Spleen (tissue), 7 donors: Measurements from ENCODE around the gene JARID2.

ENCODE experiments used
- POLR2A ChIP-seq, 3 donors: fragments of 450-650 bp; IDR thresholded peaks; one replicate each; pipeline ENCODE4 v1.5.1; 2017; ENCODE audit warnings: antibody characterized with exemption in 3 of 3, mild to moderate bottlenecking in 1 of 3
- POLR2AphosphoS5 ChIP-seq, 3 donors: sonication (generic); formaldehyde crosslinking; IDR thresholded peaks; one replicate each; pipeline ENCODE4 v1.5.1; 2017; ENCODE audit warnings: antibody characterized with exemption in 3 of 3
- TF ChIP-seq, protein P1 (sequence below), 11 experiments: fragments of 200-600 bp in 7 of 11; fragments of 450-650 bp in 4 of 11; sonication (generic) in 4 of 11; IDR thresholded peaks in 8 of 11; conservative IDR thresholded peaks in 3 of 11; 1 replicate in 7 of 11; 2 replicates in 4 of 11; pipeline versions ENCODE4 v1.4.0 to v1.8.0; 2016 to 2021; ENCODE audit warnings: antibody characterized with exemption in 11 of 11, inconsistent platforms in 4 of 11, mild to moderate bottlenecking in 1 of 11
- donor health status: DM: no; HTN: no; CAD: no; lungs with moderate emphysema.
- donor health status: DM: no; HTN: no; CAD: no.
- donor health status: DM: no; HTN: no; CAD: no.

DNA sequence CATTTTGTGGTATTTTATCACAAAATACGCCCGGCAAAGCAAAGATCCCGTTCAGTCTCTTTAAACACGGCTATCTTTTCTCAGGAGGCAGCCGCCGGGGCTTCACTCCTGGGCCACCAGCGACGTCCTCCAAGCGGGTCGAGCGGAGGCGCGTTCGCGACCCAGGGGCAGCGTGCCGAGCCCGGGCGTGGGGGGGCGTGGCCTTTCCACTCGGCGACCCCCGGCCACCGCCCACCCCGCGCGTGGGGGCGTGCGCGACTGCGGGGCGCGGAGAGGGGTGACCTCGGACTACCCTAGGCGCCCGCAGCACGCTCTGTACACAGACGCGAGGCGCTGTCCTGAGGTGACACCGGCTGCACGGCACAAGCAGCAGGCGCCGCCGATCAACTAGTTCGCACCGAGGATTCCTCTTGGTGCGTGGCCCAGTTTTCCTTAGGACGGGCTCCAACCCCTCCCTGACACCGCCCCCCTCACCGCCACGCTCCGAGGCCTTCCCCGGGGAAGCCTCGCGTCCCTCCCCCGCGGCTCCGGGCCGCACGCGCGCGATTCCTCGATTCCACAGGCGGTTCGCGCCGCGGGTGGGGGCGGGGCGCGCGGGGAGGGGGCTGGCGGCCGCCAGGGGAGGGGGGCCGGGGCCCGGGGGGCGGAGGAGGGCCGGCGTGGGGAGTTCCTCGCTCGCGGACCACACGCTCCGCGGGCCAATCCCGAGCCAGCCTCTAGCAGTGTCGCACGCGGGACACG is 1.1 kb upstream of the JARID2 start:
- TF ChIP-seq POLR2A (IDR thresholded peaks at IDR 0.05): no peak
- TF ChIP-seq POLR2AphosphoS5 (IDR thresholded peaks at IDR 0.05): peak; percentile 87 to 92 (median 89)
- TF ChIP-seq, protein P1, sequence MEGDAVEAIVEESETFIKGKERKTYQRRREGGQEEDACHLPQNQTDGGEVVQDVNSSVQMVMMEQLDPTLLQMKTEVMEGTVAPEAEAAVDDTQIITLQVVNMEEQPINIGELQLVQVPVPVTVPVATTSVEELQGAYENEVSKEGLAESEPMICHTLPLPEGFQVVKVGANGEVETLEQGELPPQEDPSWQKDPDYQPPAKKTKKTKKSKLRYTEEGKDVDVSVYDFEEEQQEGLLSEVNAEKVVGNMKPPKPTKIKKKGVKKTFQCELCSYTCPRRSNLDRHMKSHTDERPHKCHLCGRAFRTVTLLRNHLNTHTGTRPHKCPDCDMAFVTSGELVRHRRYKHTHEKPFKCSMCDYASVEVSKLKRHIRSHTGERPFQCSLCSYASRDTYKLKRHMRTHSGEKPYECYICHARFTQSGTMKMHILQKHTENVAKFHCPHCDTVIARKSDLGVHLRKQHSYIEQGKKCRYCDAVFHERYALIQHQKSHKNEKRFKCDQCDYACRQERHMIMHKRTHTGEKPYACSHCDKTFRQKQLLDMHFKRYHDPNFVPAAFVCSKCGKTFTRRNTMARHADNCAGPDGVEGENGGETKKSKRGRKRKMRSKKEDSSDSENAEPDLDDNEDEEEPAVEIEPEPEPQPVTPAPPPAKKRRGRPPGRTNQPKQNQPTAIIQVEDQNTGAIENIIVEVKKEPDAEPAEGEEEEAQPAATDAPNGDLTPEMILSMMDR (IDR thresholded peaks at IDR 0.05 in 8 of 11, conservative IDR thresholded peaks at IDR 0.05 in 3 of 11): peak in 1 of 11 experiments; percentile 2
